ENCODE results near the gene PAK5. TPM values are rescaled to one million over a fixed set of nuclear protein-coding genes. Genes with fewer than 3 reads are reported as not detected.

Gene PAK5
- polyA plus RNA-seq, 3 donors: 0.32 to 0.45 (median 0.42) TPM

GRCh38 chr20:9514461-9515213 is 324.2 kb downstream of the PAK5 start, which contains the start of gene LAMP5:
Gene LAMP5 (plus strand): TSS chr20:9514590. CDS start chr20:9514853, 263 bp downstream.
- DNase-seq (ENCODE audit: extremely low read depth in 1 of 11, low read depth in 9 of 11, low spot score in 4 of 11): peak in 7 of 11 donors; percentile 59 to 71 (median 63)

DNA sequence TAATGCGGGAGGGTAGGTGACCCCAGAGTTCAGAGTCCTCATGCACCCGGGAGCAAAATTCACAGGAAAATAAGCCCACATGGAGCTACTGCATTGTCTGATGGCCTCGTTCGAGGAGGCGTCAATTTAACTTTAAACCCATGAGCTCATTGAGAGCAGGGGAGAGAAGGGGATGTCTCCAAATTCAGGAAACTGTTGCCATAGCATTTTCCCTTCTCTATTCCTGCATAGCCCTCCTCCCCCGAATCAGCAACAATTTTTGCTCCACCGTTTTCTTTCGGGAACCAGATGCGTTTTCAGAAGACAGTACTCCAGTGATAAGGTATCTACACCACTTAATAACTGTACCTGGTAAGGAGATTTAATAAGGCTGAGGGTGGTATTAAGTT is 324.8 kb downstream of the PAK5 start:
- DNase-seq (ENCODE audit: extremely low read depth in 1 of 11, low read depth in 9 of 11, low spot score in 4 of 11): no peak

- no peak for DNase-seq (ENCODE audit: extremely low read depth in 1 of 11, low read depth in 9 of 11, low spot score in 4 of 11)
These were observed 328.0 kb downstream of the PAK5 start for GRCh38 chr20:9510911-9511310.

- DNase-seq (ENCODE audit: extremely low read depth in 1 of 11, low read depth in 9 of 11, low spot score in 4 of 11): no peak
These were observed 329.6 kb downstream of the PAK5 start for GRCh38 chr20:9509246-9509645.

- DNase-seq (ENCODE audit: extremely low read depth in 1 of 11, low read depth in 9 of 11, low spot score in 4 of 11): no peak
These were observed 330.1 kb downstream of the PAK5 start for GRCh38 chr20:9508696-9509178.

DNA sequence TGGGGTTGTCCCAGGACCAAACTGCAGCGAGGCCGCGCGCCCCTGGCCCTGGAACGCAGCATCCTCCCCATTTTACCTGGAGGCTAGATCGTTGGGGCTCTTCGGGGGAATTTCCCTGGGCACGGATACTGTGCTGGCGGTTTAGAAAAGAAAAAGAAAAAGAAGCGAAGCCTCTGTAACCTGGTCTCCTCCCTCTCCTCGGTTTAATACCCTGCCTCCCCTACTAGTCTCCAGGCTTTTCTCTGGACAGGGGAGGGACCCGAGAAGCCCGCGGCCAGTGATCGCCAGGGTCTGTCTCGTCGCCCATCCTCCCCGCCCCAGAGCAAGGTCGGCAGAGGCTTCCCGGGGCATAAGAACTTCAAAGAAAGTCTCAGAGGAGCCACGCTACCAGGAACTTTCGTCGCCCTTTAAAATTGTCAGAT is 330.6 kb downstream of the PAK5 start:
- no peak for DNase-seq (ENCODE audit: extremely low read depth in 1 of 11, low read depth in 9 of 11, low spot score in 4 of 11)

DNA sequence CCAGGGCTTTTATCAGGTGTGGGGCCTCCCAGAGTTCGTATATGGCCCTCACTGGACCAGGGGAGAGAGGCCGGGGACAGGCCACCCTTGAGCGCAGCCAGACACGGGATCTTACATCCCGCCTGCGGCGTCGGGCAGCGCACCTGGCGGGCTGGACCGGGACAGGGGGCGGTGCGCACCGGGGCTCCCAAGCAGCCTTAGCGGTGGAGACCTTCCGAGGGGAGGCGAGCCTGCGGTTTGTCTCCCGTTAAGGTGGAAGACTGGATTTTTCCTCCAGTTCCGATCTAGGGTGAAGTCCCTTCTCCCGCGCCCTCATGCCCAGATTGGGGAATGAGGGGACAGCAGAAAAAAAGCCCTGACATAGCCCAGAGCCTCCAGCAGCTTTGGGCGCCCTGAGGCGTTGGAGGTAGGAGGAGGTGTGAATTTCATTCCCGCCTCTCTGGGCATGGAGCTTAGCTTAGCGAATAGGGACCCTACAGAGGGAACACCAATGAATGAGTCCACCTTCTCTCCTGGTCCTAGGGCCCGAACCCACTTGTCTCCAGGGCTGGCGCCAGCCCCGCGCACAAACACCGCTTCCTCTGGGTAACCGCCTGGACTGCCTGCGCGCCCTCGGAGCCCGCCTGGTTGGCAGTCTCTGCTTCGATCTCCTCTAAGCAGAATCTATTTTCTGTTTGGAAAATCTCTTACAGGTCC is 331.2 kb downstream of the PAK5 start:
- no peak for DNase-seq (ENCODE audit: extremely low read depth in 1 of 11, low read depth in 9 of 11, low spot score in 4 of 11)

GRCh38 chr20:9506964-9507369 is 331.9 kb downstream of the PAK5 start:
- no peak for DNase-seq (ENCODE audit: extremely low read depth in 1 of 11, low read depth in 9 of 11, low spot score in 4 of 11)

- DNase-seq (ENCODE audit: extremely low read depth in 1 of 11, low read depth in 9 of 11, low spot score in 4 of 11): no peak
These were observed 332.5 kb downstream of the PAK5 start for GRCh38 chr20:9506280-9506821.

DNA sequence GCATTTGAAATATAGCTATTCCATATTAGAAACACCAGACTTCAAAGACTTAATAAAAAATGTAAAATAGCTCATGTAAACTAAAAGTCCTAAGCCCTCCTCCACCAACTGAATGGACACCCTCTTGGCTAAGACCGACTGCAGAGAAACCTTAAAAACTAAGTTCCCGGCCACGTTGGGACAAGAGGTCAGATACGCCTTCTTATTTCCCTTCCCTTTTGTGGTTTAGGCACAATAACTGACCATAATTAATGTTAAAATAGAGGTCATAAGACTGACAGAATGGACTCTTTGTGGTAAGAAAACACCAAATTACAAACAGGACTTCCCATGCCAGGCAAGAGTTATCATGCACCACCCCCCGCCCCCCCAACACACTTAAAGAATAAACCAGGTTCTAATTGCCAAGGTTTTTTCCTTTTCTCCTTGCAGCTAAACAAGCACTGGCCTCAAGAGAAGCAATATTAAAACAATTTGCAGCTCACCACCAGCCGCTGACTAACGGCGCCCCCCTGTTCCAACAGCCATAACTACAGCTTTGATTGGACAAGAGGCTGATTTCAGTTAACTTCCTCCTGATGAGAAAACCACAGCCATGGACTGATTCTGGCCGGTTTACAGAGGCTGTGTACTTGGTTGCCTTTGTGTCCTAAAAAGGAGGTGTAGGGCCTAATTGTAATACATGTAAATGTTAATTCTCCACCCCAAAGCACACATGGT is 335.2 kb downstream of the PAK5 start:
- no peak for DNase-seq (ENCODE audit: extremely low read depth in 1 of 11, low read depth in 9 of 11, low spot score in 4 of 11)

DNA sequence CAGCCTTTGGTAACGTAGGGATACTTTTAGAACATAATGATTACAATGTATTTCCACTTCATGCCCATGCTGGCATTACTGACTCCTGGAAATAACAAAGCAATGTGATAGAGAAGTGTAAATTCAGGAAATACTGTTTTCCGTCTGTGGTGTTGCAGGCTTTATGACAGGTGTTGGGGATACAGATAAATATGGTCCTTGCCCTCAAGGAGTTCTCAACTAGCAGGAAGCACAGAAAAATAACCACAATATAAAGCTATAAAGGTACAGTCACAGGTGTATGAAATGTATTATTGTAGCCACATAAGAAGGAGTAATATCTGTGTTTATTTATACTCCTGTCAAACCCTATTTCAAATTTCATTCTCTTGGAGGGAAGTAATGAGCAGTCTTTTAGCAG is 337.4 kb downstream of the PAK5 start:
- no peak for DNase-seq (ENCODE audit: extremely low read depth in 1 of 11, low read depth in 9 of 11, low spot score in 4 of 11)

DNA sequence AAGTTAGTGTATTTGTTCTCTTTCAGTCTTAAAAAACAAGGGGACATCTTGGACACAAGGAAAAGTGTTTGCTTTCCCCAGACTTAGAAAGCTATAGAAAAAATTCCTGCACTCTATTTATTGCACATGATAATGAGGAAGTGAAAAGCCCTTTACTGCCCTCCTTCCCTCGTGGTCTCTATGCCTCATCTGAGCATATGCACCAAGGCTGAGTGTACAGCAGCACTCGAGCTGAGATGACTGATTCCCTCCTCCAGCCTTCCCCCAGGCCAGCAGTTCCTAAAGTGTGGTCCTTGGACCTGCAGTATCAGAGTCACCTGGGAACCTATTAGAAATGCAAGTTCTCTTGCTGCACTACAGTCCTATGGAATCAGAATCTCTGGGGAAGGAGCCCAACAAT is 338.8 kb downstream of the PAK5 start:
- DNase-seq (ENCODE audit: extremely low read depth in 1 of 11, low read depth in 9 of 11, low spot score in 4 of 11): no peak

DNA sequence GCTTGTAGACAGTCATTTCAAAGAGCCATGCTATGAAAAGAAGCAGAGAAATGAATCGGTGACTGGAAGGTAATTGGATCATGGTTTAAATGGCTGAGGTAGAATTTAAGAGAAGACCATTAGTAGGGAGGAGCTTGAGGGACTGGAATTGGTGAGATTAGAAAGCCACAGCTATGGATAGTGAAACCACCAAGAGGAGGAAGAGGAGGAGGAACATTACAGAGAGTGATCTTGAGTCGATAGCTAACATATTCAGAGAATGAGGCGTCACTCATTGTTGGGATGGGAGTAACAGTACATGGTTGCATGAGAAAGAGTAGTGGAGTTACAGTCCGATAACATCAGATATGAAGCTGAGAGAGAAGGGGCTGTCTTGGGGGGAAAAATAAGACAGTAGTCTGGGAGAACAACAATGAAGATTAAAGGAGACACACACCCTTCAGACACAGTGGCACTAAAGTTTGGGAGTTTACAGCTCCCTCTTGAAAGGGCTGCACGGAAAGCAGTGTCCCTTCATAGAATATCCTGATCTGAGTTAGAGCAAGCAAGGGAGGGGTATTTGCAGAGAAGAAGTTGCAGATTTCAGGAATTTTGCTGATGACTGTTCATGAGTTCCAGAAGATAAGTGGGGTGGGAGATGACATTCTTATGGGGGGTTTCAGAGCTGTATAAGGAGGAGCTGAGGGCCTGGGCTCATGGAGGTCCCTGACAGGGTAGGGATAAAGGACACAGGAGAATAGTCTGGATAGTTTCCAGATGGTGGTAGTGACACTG is 339.6 kb downstream of the PAK5 start:
- DNase-seq (ENCODE audit: extremely low read depth in 1 of 11, low read depth in 9 of 11, low spot score in 4 of 11): no peak

GRCh38 chr20:9498322-9498721 is 340.6 kb downstream of the PAK5 start:
- no peak for DNase-seq (ENCODE audit: extremely low read depth in 1 of 11, low read depth in 9 of 11, low spot score in 4 of 11)

DNA sequence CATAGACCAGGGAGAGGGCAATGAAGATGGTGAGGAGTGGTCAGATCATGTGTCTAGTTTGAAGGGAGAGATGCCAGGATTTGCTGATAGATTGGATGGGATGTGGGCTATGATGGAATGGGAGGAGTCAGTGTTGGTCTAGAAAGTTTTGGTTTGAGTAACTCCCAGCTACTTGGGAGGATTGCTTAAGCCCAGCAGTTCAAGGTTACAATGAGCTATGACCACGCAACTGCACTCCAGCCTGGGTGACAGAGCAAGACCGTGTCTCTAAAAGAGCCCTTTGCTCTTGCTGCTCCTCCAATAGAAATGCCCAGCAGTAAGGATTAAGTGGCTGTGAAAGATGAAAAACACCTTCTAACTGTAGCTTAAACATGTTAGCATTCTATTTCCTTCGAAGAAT is 342.7 kb downstream of the PAK5 start:
- no peak for DNase-seq (ENCODE audit: extremely low read depth in 1 of 11, low read depth in 9 of 11, low spot score in 4 of 11)

- no peak for DNase-seq (ENCODE audit: extremely low read depth in 1 of 11, low read depth in 9 of 11, low spot score in 4 of 11)
These were observed 343.2 kb downstream of the PAK5 start for GRCh38 chr20:9495701-9496100.

GRCh38 chr20:9493803-9494202 is 345.1 kb downstream of the PAK5 start:
- DNase-seq (ENCODE audit: extremely low read depth in 1 of 11, low read depth in 9 of 11, low spot score in 4 of 11): no peak

DNA sequence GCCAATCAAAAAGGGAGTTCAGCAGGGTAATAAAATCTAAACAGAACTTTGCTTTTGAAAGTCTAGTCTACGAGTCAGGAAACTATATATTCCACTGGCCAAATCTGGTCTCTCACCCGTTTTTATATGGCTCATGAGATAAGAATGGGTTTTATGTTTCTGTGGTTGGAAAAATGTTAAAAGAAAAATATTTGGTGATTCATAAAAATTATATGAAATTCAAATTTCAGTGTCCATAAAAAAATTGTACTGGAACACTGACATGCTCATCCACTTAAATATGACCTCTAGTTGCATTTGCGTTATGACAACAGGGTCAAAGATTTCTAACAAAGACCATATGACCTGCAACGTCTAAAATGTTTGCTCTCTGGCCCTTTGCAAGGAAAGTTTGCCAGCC is 346.8 kb downstream of the PAK5 start:
- no peak for DNase-seq (ENCODE audit: extremely low read depth in 1 of 11, low read depth in 9 of 11, low spot score in 4 of 11)

DNA sequence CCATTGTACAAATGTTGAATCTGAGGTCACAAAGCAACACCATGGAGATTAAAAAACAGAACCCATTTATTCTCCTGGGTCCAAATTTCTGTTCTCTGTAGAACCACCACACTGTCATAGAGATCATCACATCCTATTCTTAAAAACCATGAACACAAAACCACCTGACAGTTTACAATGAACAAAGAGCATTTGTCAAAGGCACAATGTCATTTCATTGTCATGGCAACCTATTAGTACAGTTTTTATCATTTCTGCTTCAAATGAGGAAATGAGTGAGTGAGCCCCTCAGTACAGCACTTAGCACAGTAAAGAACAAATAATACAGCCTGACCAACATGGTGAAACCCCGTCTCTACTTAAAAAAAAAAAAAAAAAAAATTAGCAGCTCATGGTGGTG is 347.6 kb downstream of the PAK5 start:
- DNase-seq (ENCODE audit: extremely low read depth in 1 of 11, low read depth in 9 of 11, low spot score in 4 of 11): no peak
